Heart left ventricle (tissue), 13 donors: Measurements from ENCODE around the gene CNTNAP5.

Source experiments
- POLR2A ChIP-seq, 2 donors: fragments of 450-650 bp; IDR thresholded peaks; one replicate each; pipeline ENCODE4 v1.6.1; 2017; ENCODE audit warnings: antibody characterized with exemption in 2 of 2, mild to moderate bottlenecking in 2 of 2, moderate library complexity in 2 of 2
- TF ChIP-seq, protein P1 (sequence below), 12 donors: fragments of 200-600 bp; sonication (generic) in 4 of 12; IDR thresholded peaks; one replicate each; pipeline versions ENCODE4 v1.5.0 to v1.8.0; 2018 to 2022; ENCODE audit warnings: antibody characterized with exemption in 12 of 12, mild to moderate bottlenecking in 5 of 12
- donor health status: ischemic (EF 13 %, LVEDD 7.1; RV severe dilation, severe dysfunction).
- donor health status: DM: no; HTN: yes; CAD: no.
- donor health status: DM: no; HTN: no; CAD: no.
- donor health status: ischemic (EF 25% LVEDD 6.9; RV normal size, moderate dysfunction).
- donor health status: ischemic (EF 25% LVEDD 5.7; RV mildly dilated, moderate dysfunction).
- donor health status: ischemic (EF 35%, LVEDD 5.7; RV mildly dilated, moderate dysfunction).
- donor health status: nonischemic (EF 11% LVEDD 7.7; RV severe dilation, severe dysfunction).
- donor health status: DM: yes; HTN: yes; CAD: no.
- donor health status: PGD.
- donor health status: ischemic (EF 29% LVEDD 5.4; RV normal size, mild dysfunction).
- donor health status: nonischemic (EF 23%, LVEDD 6.1; RV moderate dilation, normal function).

DNA sequence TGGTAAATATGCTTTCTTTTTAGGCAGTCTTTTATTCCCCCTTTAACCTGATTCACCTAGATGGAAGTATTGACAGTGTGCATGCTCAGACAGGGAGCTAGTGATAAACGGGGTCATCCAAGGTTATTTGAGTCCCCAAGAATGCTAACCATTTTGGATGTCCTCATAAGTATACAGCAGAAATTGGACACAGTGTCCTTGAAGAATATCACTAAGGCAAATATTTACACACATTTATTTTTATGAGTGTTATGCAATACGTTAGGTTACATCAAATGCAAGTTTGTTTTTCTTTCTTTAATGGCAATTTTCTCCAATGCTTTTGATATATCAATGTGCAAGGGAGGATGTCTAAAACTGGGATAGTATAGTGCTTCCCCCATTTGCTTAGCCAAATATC lies 23.6 kb downstream of the CNTNAP5 start:
- TF ChIP-seq, protein P1, sequence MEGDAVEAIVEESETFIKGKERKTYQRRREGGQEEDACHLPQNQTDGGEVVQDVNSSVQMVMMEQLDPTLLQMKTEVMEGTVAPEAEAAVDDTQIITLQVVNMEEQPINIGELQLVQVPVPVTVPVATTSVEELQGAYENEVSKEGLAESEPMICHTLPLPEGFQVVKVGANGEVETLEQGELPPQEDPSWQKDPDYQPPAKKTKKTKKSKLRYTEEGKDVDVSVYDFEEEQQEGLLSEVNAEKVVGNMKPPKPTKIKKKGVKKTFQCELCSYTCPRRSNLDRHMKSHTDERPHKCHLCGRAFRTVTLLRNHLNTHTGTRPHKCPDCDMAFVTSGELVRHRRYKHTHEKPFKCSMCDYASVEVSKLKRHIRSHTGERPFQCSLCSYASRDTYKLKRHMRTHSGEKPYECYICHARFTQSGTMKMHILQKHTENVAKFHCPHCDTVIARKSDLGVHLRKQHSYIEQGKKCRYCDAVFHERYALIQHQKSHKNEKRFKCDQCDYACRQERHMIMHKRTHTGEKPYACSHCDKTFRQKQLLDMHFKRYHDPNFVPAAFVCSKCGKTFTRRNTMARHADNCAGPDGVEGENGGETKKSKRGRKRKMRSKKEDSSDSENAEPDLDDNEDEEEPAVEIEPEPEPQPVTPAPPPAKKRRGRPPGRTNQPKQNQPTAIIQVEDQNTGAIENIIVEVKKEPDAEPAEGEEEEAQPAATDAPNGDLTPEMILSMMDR (IDR thresholded peaks at IDR 0.05) = no peak
- no peak for TF ChIP-seq POLR2A (IDR thresholded peaks at IDR 0.05)
